ENCODE data around the gene SLC15A3.

GRCh38 chr11:60930394-60930793 lies 21.6 kb downstream of the SLC15A3 start:
- TF ChIP-seq EZH2 (IDR thresholded peaks at IDR 0.05; ENCODE audit: insufficient read depth, low read length) (no peak), CTCF (IDR thresholded peaks at IDR 0.05; ENCODE audit: insufficient read depth, low read depth, low read length) (no peak)

Data from astrocyte (in vitro differentiated cells and primary cell).